Small intestine (tissue), 7 donors: Measurements from ENCODE around the gene TACSTD2. TPM values are rescaled to one million over a fixed set of nuclear protein-coding genes. Genes with fewer than 3 reads are reported as not detected.

ENCODE experiments used
- DNase-seq, 2 donors: peaks; one replicate each; pipeline versions ENCODE4 v3.0.0 to v3.0.0-alpha.2; 2013
- FAIRE-seq: peaks from 2 replicates; lab custom pipeline; 2012; peaks lifted over from hg19 to GRCh38; lab: Jason Lieb, UNC
- H3K27ac ChIP-seq, 3 donors: one replicate each; pipeline ENCODE4 v1.5.1; 2013; ENCODE audit warnings: low read length in 2 of 3, mild to moderate bottlenecking in 2 of 3, control low read depth in 1 of 3, inconsistent platforms in 1 of 3, low read depth in 1 of 3, moderate library complexity in 1 of 3
- H3K27me3 ChIP-seq, 3 donors: one replicate each; pipeline ENCODE4 v1.6.1; 2013; ENCODE audit warnings: low read length in 3 of 3, inconsistent platforms in 1 of 3; ENCODE audit not compliant: control insufficient read depth in 3 of 3, insufficient read depth in 3 of 3
- H3K36me3 ChIP-seq, 3 donors: one replicate each; pipeline ENCODE4 v1.6.1; 2013; ENCODE audit warnings: low read length in 3 of 3, inconsistent platforms in 1 of 3, low read depth in 1 of 3, mild to moderate bottlenecking in 1 of 3, moderate library complexity in 1 of 3; ENCODE audit not compliant: control insufficient read depth in 3 of 3, insufficient read depth in 2 of 3
- H3K4me1 ChIP-seq, 3 donors: one replicate each; pipeline ENCODE4 v1.6.1; 2013; ENCODE audit warnings: low read length in 2 of 3, inconsistent platforms in 1 of 3, low read depth in 1 of 3, mild to moderate bottlenecking in 1 of 3, moderate library complexity in 1 of 3; ENCODE audit not compliant: control insufficient read depth in 3 of 3, insufficient read depth in 2 of 3
- H3K4me3 ChIP-seq, 3 donors: one replicate each; pipeline ENCODE4 v1.5.1; 2013; ENCODE audit warnings: low read length in 3 of 3, control low read depth in 1 of 3, inconsistent platforms in 1 of 3, low read depth in 1 of 3, mild to moderate bottlenecking in 1 of 3, moderate library complexity in 1 of 3
- H3K9me3 ChIP-seq, 2 donors: one replicate each; pipeline ENCODE4 v1.6.1; 2013; ENCODE audit warnings: low read depth in 1 of 2, low read length in 1 of 2; ENCODE audit not compliant: control insufficient read depth in 2 of 2, insufficient read depth in 1 of 2
- WGBS, 3 donors: extraction: QIAGEN DNeasy Blood & Tissue Kit; methylation state at CpG; one replicate each; pipeline ENCODE4 v1.1.7; 2013; 5-methylcytosine and 5-hydroxymethylcytosine counted together
- polyA plus RNA-seq, 4 donors: library from polyadenylated mRNA; stranded (reverse) in 3 of 4; unstranded in 1 of 4; fragments of 200-250 nt in 3 of 4; fragments of 120-200 nt in 1 of 4; gene quantifications; one replicate each; pipeline versions ENCODE4 v1.2.1 to v1.2.3, GENCODE V29; 2013
- donor health status: healthy with polysubstance abuse.
- donor health status: control.
- donor health status: control.
- donor health status: Bipolar disorder and iron deficiency.
- donor health status: healthy.

The TACSTD2 gene
- polyA plus RNA-seq, 4 donors, result 0.89 to 4.9 (median 1.2) TPM

DNA sequence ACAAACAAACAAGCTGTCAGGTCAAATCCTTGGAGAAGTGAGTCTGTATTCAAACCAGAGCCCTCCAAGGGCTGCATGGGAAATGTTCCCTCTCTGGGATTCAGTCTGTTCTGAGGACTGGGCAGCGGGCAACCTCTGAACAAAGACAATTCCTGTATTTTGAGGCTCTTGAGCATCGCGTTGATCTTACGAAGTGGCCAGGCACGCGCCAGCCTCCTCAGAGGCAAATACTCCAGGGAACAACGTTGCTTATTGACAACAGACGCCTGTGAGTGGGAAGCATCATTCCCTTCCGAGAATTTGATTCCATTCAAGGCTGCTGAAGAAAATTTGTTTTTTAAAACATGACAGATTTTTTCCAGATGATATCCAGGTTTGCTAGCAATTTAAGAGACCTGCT is 20.0 kb upstream of the TACSTD2 start:
- no peaks in the 10 kb centered on the region for H3K9me3 ChIP-seq
- no peaks in the 10 kb centered on the region for H3K4me1 ChIP-seq
- no peaks in the 10 kb centered on the region for H3K36me3 ChIP-seq
- no peak for FAIRE-seq
- WGBS, 3 donors, result 66 to 76% (median 70%) methylated on average over 9 of the region's 9 CpGs
- H3K27ac ChIP-seq, result no peak overlapping the region
- H3K27me3 ChIP-seq, result peaks cover 0 to 4% (median 3%) of the 10 kb centered on the region in 3 donors
- DNase-seq, result no peak
- H3K4me3 ChIP-seq, result no peak overlapping the region

DNA sequence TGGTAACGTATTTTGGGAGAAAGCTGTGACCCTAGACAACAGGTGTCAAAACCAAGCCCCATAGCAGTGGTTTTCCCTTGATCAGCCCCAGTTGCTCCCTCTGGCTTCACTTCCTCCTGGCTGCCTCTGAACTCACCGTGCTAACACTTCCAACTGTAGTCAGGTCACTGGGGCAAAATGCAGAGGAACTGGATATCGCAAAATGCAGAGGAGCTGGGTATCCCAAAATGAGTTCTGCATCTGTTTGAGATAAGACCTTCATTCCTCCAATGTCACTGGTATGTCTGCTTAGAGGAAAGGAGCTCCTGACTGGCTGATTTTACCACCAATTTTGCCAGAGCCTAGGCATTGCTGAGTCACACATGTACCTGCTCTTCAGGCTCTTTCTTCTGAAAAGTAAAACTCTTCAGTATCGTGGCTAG is 19.6 kb upstream of the TACSTD2 start:
- WGBS, 3 donors, result 32 to 38% (median 38%) methylated on average over 4 of the region's 4 CpGs
- no peaks in the 10 kb centered on the region for H3K36me3 ChIP-seq
- no peaks in the 10 kb centered on the region for H3K9me3 ChIP-seq
- H3K4me1 ChIP-seq, result no peaks in the 10 kb centered on the region
- H3K27ac ChIP-seq, result no peak overlapping the region
- no peak overlapping the region for H3K4me3 ChIP-seq
- DNase-seq (no peak), FAIRE-seq (no peak)
- peaks cover 0 to 4% (median 3%) of the 10 kb centered on the region in 3 donors for H3K27me3 ChIP-seq

DNA sequence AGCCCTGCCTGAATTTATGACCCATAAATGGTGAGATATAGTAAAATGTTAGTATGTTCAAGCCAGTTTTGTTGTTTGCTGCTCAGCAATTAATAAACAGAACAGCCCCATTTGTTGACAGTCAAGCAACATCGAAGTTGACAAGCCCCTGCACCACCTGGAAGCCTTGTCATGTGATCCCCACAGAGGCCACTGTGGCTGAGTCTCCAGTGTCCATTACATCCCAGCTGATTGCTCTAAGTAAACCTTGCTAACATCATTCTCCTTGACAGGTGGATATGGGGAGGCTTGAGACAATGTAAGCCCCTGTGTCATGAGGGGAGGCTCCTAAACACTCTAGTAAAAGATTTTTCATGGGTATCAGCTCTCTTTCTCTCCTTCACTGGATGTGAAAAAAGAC is 17.5 kb upstream of the TACSTD2 start:
- no peak for DNase-seq
- FAIRE-seq, result no peak
- Histone ChIP-seq H3K4me1 (no peaks in the 10 kb centered on the region), H3K27ac (no peak overlapping the region), H3K4me3 (no peak overlapping the region), H3K36me3 (no peaks in the 10 kb centered on the region), H3K9me3 (no peaks in the 10 kb centered on the region), H3K27me3 (peaks cover 0 to 4% (median 3%) of the 10 kb centered on the region in 3 donors)
- WGBS, 3 donors, result 33 to 66% (median 65%) methylated on average over 1 of the region's 1 CpG

DNA sequence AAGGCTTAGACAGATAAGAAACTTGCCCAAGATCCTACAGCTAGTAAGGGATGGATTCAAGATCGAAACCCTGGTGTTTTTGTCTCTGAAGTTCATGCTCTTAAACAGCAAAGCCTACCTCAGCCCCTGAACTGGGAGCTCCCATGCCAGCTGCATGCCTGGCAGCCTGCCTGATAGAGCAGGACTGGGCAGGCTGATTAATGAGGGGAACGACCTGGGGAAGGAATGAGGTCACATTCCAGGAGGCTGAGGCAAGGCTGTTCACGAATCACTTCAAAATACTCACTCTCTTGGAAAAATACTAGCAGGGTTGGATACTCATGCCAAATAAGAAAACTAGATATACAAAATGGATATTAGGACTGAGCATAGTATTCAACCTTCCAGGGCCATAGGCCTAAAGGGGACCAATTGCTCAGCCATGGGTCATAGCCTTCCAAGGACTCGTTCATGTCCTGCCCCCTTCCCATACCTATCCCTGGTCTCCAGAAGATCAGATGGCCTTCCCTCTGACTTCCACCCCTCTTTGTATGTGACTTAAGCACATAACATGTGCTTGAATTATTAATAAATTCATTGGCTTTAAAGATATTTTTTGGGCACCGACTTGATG is 15.6 kb upstream of the TACSTD2 start:
- no peaks in the 10 kb centered on the region for H3K9me3 ChIP-seq
- FAIRE-seq (no peak), DNase-seq (no peak)
- no peak overlapping the region for H3K27ac ChIP-seq
- no peaks in the 10 kb centered on the region for H3K27me3 ChIP-seq
- WGBS, 3 donors, result 45 to 57% (median 50%) methylated on average over 5 of the region's 5 CpGs
- no peak overlapping the region for H3K4me3 ChIP-seq
- no peaks in the 10 kb centered on the region for H3K36me3 ChIP-seq
- no peaks in the 10 kb centered on the region for H3K4me1 ChIP-seq

DNA sequence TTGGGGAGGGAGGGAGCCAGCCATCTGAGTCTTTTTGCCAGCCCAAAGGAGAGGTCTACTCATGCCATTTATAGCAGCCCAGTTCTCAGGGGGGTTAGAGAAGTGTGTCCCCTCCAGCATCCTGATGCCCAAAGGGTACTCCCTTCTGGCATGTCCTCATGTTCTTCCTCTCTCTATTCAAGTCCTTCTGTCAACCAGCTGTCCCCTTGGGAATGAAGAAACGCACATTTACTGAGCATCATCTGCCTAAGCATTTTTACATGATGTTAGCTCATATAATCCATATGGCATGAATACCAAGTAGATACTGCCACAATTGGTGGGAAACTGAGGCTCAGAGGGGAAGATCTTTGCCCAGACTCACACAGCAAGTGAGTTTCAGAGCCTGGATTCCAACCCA is 14.8 kb upstream of the TACSTD2 start:
- 79 to 100% (median 88%) methylated on average over 1 of the region's 1 CpG for WGBS, 3 donors
- FAIRE-seq, result no peak
- no peak overlapping the region for H3K27ac ChIP-seq

DNA sequence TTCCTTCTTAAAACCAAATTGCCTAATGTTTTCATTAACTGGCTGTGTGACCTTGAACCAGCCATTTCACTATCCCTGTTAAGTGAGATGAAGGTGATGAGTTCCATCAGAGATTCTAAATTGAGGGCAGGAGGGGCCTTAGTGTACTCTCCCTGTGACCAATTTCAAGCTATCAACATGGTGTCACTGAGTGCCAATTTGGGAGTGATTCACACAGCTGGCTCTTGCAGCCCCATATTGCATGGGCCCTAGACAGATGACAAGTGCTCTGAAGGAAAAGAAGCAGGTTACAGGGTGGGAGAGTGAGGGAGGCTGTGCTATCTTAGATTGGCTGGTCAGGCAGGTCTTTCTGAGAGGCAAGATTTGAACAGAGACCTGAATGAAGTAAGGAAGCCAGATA is 13.0 kb upstream of the TACSTD2 start:
- H3K4me1 ChIP-seq, result no peaks in the 10 kb centered on the region
- no peak overlapping the region for H3K27ac ChIP-seq
- no peaks in the 10 kb centered on the region for H3K27me3 ChIP-seq
- H3K9me3 ChIP-seq, result no peaks in the 10 kb centered on the region
- no peak for DNase-seq
- no peaks in the 10 kb centered on the region for H3K36me3 ChIP-seq
- no peak for FAIRE-seq
- no peak overlapping the region for H3K4me3 ChIP-seq

More for the DNA sequence above, 14.8 kb upstream of the TACSTD2 start:
- Histone ChIP-seq H3K4me1 (no peaks in the 10 kb centered on the region), H3K4me3 (no peak overlapping the region), H3K36me3 (no peaks in the 10 kb centered on the region), H3K27me3 (no peaks in the 10 kb centered on the region), H3K9me3 (no peaks in the 10 kb centered on the region)
- DNase-seq, result no peak

DNA sequence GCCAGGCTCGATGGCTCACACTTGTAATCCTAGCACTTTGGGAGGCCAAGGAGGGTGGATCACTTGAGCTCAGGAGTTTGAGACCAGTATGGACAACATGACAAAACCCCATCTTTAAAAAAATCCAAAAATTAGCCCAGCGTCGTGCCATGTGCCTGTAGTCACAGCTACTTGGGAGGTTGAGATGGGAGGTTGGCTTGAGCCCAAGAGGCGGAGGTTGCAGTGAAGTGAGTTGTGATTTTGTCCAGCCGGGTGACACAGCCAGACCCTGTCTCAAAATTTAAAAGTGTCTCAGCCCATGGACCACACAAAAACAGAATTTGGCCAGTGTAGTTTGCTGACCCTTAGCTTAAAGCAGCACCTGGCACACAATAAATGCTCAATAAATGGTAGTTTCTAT is 11.3 kb upstream of the TACSTD2 start:
- Histone ChIP-seq H3K36me3 (no peaks in the 10 kb centered on the region), H3K27me3 (no peaks in the 10 kb centered on the region), H3K4me1 (peaks cover 0 to 3% (median 0%) of the 10 kb centered on the region in 3 donors), H3K27ac (no peak overlapping the region), H3K4me3 (no peak overlapping the region), H3K9me3 (no peaks in the 10 kb centered on the region)
- FAIRE-seq (no peak), DNase-seq (no peak)
- WGBS, 3 donors, result 73 to 90% (median 88%) methylated on average over 5 of the region's 5 CpGs

DNA sequence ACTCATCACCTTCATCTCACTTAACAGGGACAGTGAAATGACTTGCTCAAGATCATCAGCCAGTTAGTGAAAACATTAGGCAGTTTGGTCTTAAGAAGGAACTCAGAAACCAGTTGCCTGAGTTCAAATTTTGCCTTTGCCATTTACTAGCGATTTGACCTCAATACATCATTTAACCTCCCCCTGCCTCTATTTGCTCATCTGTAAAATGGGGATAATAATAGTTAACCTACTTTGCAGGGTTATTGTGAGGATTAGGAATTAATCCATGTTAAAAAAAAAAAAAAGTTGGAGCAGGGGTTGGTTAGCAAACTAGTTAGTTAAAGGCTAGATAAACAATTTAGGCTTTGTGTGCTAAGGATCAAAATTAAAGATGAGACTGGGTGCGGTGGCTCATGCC is 10.6 kb upstream of the TACSTD2 start:
- H3K27me3 ChIP-seq, result no peaks in the 10 kb centered on the region
- H3K9me3 ChIP-seq, result no peaks in the 10 kb centered on the region
- DNase-seq (no peak), FAIRE-seq (no peak)
- H3K36me3 ChIP-seq, result no peaks in the 10 kb centered on the region
- 87 to 92% (median 90%) methylated on average over 2 of the region's 2 CpGs for WGBS, 3 donors
- no peak overlapping the region for H3K27ac ChIP-seq
- H3K4me3 ChIP-seq, result no peak overlapping the region
- peaks cover 0 to 3% (median 0%) of the 10 kb centered on the region in 3 donors for H3K4me1 ChIP-seq

DNA sequence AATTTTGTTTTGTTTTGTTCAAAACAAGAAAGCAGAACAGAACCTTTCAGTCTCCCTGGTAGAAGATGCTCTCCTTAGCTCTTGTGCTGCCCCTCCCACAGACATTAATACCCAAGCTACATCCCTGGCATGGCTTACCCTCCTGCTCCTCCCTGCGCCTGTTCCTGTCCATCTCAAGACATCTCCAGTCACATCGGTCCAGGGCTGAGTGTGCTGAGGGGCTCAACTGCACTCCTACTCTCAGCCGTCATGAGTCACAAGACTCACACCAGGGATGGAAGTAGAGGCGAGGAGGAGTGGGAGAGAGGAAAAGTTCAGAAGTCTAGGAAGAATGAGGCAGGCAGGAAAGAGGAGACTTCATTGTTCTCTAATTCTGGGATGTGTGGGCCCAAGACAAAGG is 9.2 kb upstream of the TACSTD2 start:
- Histone ChIP-seq H3K4me1 (peaks cover 0 to 3% (median 0%) of the 10 kb centered on the region in 3 donors), H3K27ac (no peak overlapping the region), H3K4me3 (no peak overlapping the region), H3K9me3 (no peaks in the 10 kb centered on the region), H3K36me3 (no peaks in the 10 kb centered on the region), H3K27me3 (no peaks in the 10 kb centered on the region)
- FAIRE-seq (no peak), DNase-seq (no peak)
- 88 to 89% (median 88%) methylated on average over 4 of the region's 4 CpGs for WGBS, 3 donors
